Pericardium fibroblast (primary cell): ENCODE results near the gene CHTF18. TPM values are rescaled to one million over a fixed set of nuclear protein-coding genes. Genes with fewer than 3 reads are reported as not detected.

Source experiments
- total RNA-seq: library from RNA; depleted of rRNA; stranded (reverse); fragments of >200 nt; gene quantifications from 2 replicates; pipeline ENCODE4 v1.2.3, GENCODE V29; 2015

CHTF18 gene
- 1.6 and 7.8 TPM in 2 replicates for total RNA-seq

DNA sequence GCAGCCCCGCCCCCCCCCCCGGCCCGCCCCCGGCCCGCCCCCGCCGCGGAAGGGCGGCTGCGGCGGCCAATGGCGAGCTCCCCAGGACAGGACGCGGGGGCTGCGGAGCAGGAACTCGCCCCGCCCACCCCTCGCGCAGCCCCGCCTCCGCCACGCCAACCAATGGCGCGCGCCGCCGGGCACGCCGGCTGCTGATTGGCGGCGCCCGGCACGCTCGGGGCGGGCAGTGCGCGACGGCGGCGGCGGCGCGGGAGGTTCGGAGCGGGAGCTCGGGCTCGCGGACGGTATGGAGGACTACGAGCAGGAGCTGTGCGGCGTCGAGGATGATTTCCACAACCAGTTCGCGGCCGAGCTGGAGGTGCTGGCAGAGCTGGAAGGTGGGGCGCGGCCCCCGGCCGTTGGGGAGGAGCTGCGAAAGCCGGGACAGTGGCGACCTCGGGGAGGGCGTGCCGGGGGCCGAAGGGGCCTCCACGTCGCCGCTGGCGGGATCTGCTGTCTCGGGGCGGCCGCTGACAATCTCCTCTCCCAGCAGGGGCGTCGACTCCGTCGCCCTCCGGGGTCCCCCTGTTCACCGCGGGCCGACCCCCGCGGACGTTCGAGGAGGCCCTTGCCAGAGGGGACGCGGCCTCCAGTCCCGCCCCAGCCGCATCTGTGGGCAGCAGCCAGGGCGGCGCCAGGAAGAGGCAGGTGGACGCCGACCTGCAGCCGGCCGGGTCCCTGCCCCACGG, at the start of gene CHTF18:
Gene CHTF18, plus strand, starts transcription at position 222 of the 728 bp plus-strand sequence. Its CDS starts 65 bp downstream, at position 287.

DNA sequence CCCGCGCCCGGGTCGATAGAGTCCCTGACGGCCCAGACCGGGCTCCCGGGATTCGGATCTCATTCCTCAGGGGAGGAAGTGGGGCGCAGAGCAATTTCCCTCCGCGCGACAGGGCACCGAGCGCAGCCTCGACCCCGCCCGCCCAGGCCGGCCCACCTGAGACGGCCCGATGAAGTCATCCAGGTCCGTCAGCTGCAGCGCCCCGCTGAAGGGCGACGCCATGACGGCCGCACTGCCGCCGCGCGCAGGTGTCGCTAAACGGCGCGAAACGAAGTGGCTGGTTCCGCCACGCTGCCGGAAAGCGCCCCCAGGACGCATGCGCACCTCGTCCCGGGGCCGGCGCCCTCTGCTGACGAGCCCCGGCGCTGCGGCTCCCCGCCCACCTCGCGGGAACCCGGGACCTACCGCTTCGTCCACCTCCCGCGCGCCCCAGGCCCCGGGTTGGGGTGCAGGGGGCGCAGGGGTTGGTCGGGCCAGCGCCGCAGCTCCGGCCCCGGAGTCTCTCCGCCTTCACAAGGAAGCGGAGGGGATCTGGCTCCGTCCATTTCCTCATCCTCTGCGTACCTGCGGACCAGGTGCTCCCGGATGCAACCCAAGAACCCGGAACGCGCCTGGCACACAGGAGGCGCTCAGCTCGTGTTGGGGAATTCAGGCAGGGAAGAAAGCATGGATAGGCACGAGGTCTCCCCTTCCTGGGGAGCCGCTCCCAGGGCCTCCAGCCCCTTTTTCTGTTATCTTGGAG, 47.5 kb upstream of the CHTF18 start, which contains the start of gene CIAO3:
Gene CIAO3, minus strand, starts transcription at position 234 of the 742 bp plus-strand sequence. Its CDS starts 12 bp downstream, at position 222.

DNA sequence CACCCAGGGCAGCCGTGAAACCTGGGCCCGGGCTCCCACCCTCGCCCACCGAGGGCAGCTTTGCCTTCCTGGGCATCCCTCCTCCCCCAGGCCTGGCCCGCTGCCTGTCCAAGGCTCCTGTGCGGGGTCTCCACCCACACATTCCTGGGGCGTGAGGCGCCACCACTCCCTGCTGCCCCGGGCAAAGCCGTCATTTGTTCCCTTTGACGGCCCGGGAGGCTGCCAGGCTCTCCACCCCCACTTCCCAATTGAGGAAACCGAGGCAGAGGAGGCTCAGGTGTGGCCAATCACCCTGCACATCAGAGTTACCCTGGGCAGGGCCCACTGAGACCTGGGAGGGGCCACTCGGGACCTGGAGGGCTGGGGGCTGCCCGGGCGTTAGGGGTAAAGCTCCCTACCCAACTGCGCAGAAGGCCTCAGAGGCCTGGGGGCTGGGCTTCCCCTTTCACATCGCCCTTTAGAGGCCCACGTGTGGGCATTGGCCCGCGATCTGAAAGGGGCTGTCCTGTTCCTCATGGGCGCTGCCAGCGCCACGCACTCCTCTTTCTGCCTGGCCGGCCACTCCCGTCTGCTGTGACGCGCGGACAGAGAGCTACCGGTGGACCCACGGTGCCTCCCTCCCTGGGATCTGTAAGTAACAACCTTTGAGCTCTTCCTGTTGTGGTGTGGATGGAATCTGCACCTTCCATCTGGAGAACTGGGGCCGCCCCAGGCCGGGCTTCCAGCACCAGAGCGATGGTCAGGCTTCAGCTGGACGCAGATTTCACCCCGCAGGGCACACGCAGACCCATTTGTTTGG, 27.7 kb upstream of the CHTF18 start, which contains the start of gene MSLN:
Gene MSLN, plus strand, starts transcription at position 190 of the 799 bp plus-strand sequence. CDS start 1,947 bp downstream, outside the sequence.

DNA sequence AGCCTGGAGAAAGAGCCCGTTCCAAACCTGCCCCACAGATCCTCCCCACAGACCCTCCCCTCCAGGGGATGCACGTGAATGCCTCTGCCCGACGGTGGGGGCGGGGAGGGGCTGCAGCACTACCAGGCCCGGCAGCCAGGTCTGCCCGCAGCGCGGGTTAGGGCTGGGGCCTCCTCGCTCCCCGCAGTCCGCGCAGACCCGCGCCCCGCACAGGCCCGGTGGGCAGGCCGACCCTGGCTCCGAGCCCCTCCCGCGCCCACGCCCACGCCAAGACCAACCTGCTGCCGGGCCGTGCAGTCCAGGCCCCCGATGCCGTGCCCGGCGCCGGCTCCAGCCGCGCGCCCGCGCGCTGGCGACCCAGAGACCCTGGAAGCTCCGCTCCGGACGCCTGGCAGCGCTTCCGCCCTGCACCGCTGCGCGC, 432 bp upstream of the CHTF18 start, which contains the start of gene RPUSD1:
Gene RPUSD1, minus strand, starts transcription at position 404 of the 421 bp plus-strand sequence. CDS start 644 bp downstream, outside the sequence.

DNA sequence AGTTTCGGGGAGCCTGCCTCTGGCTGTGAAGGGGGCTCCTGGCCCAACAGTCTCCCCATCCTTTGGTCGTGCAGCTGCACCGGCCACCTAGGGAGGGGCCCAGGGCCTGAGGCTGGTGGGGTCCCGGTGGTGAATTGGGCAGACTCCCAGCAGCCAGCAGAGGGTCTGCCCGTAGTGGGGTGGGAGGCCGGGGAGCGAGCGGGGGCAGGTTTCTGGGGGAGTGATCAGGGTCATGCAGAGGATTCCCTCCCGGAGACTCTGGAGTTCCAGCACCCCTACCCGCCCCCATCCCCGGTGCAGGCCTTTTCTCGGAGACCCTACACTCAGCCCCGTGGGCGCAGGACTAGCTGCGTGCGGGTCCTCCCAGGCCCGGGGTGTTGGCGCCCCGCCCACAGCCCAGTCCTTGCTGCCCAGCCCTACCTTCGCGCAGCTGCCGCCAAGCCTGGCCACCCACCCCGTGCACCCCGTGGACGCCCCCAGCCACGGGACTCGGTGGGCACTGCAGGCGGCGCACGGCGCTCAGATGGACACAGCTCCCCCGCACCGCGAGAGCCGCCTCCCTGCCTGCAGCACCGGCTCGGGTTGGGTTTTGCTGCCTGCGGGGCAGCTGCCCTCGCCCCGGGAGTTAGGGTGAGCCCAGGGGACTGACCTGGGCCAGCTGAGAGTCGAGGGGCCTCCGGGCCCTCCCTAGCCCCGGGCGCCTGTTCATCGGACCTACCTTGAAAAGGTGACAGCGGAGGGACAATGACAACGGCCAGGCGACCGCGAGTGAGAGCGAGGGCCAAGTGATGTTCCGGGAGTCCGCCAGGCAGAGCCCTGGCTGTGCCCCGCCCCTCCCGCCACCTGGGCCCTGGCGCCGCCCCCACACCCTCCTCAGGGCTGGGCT, 11.8 kb downstream of the CHTF18 start, which contains the start of gene GNG13:
Gene GNG13, minus strand, starts transcription at position 787 of the 886 bp plus-strand sequence. CDS start 1,657 bp downstream, outside the sequence.

Other genes with a start within 250 kb of the CHTF18 start
- not detected in 2 replicates for gene PRR35, start 228.2 kb upstream of the CHTF18 start, total RNA-seq
- 3.8 and 5.0 TPM in 2 replicates for gene NHLRC4, start 221.6 kb upstream of the CHTF18 start, total RNA-seq
- 28.5 and 35.1 TPM in 2 replicates for gene PIGQ, start 218.7 kb upstream of the CHTF18 start, total RNA-seq
- gene RAB40C, start 198.6 kb upstream of the CHTF18 start, total RNA-seq: 16.9 and 19.4 TPM in 2 replicates
- gene WFIKKN1, start 157.6 kb upstream of the CHTF18 start, total RNA-seq: 0.12 TPM in 1 of 2 replicates, not detected in the other
- 152 and 181 TPM in 2 replicates for gene METTL26, start 152.3 kb upstream of the CHTF18 start, total RNA-seq
- gene MCRIP2, start 146.8 kb upstream of the CHTF18 start, total RNA-seq: 23.7 and 31.7 TPM in 2 replicates
- gene WDR90, start 139.3 kb upstream of the CHTF18 start, total RNA-seq: 8.5 TPM in 2 replicates
- gene RHOT2, start 120.5 kb upstream of the CHTF18 start, total RNA-seq: 46.9 and 47.1 TPM in 2 replicates
- 0.58 and 4.4 TPM in 2 replicates for gene RHBDL1, start 112.9 kb upstream of the CHTF18 start, total RNA-seq
- 163 and 189 TPM in 2 replicates for gene STUB1, start 108.2 kb upstream of the CHTF18 start, total RNA-seq
- 58.3 and 58.7 TPM in 2 replicates for gene JMJD8, start 104.3 kb upstream of the CHTF18 start, total RNA-seq
- 10.3 and 12.1 TPM in 2 replicates for gene WDR24, start 98.2 kb upstream of the CHTF18 start, total RNA-seq
- 0.17 and 0.93 TPM in 2 replicates for gene FBXL16, start 82.8 kb upstream of the CHTF18 start, total RNA-seq
- 119 and 164 TPM in 2 replicates for gene METRN, start 73.5 kb upstream of the CHTF18 start, total RNA-seq
- gene ANTKMT, start 67.5 kb upstream of the CHTF18 start, total RNA-seq: 32.9 and 39.3 TPM in 2 replicates
- gene CCDC78, start 62.2 kb upstream of the CHTF18 start, total RNA-seq: 0.94 and 2.1 TPM in 2 replicates
- 5.5 and 13.9 TPM in 2 replicates for gene HAGHL, start 61.5 kb upstream of the CHTF18 start, total RNA-seq
- gene CIAO3, start 47.6 kb upstream of the CHTF18 start, total RNA-seq: 13.4 and 18.3 TPM in 2 replicates
- 1.6 and 2.0 TPM in 2 replicates for gene MSLN, start 27.9 kb upstream of the CHTF18 start, total RNA-seq
- gene RPUSD1, start 239 bp upstream of the CHTF18 start, total RNA-seq: 17.6 and 21.6 TPM in 2 replicates
- not detected in 2 replicates for gene GNG13, start 12.1 kb downstream of the CHTF18 start, total RNA-seq
- 17.4 and 19.4 TPM in 2 replicates for gene LMF1, start 182.4 kb downstream of the CHTF18 start, total RNA-seq
- gene SOX8, start 193.2 kb downstream of the CHTF18 start, total RNA-seq: 0.70 and 1.1 TPM in 2 replicates